NCI-H2196 treated with DMSO at 0.1 percent for 48 hours (cell line): ENCODE measurements around the gene ACSS1.

Experiments
- DNase-seq: peaks from one replicate; lab custom pipeline; 2025; ENCODE audit not compliant: unreplicated experiment; lab: John Stamatoyannopoulos, UW

ACSS1 gene

GRCh38 chr20:24995741-24996448, 62.0 kb downstream of the ACSS1 start:
- no peak for DNase-seq

- DNase-seq: peak; percentile 58
Measured at GRCh38 chr20:24994470-24995368, 63.2 kb downstream of the ACSS1 start.

GRCh38 chr20:24994186-24994465, 63.8 kb downstream of the ACSS1 start:
- DNase-seq: no peak

- peak; percentile 37 for DNase-seq
Measured at GRCh38 chr20:24993337-24994185, 64.4 kb downstream of the ACSS1 start.

- DNase-seq: peak; percentile 91
Measured at GRCh38 chr20:24992487-24993205, 65.3 kb downstream of the ACSS1 start, which contains the start of gene APMAP. Gene APMAP (minus strand): TSS chr20:24992751. CDS start chr20:24992688, 63 bp downstream.

- no peak for DNase-seq
Measured at GRCh38 chr20:24991897-24992486, 65.9 kb downstream of the ACSS1 start.

- DNase-seq: no peak
Measured at GRCh38 chr20:24990810-24991252, 67.1 kb downstream of the ACSS1 start.

- no peak for DNase-seq
Measured at GRCh38 chr20:24989162-24989561, 68.8 kb downstream of the ACSS1 start.

GRCh38 chr20:24987873-24988835, 69.8 kb downstream of the ACSS1 start:
- DNase-seq: no peak

GRCh38 chr20:24987244-24987643, 70.7 kb downstream of the ACSS1 start:
- DNase-seq: no peak

GRCh38 chr20:24986436-24987015, 71.4 kb downstream of the ACSS1 start:
- DNase-seq: peak; percentile 73

GRCh38 chr20:24985802-24986201, 72.1 kb downstream of the ACSS1 start:
- no peak for DNase-seq

GRCh38 chr20:24984961-24985640, 72.8 kb downstream of the ACSS1 start:
- DNase-seq: no peak

- no peak for DNase-seq
Measured at GRCh38 chr20:24983896-24984295, 74.0 kb downstream of the ACSS1 start.

- no peak for DNase-seq
Measured at GRCh38 chr20:24981790-24982189, 76.1 kb downstream of the ACSS1 start.

GRCh38 chr20:24981282-24981681, 76.7 kb downstream of the ACSS1 start:
- no peak for DNase-seq

GRCh38 chr20:24980291-24981053, 77.5 kb downstream of the ACSS1 start:
- no peak for DNase-seq
